Measurements from ENCODE around the gene BAIAP2. TPM values are rescaled to one million over a fixed set of nuclear protein-coding genes. Genes with fewer than 3 reads are reported as not detected.

Gene BAIAP2
- 48.7 TPM for total RNA-seq

- DNase-seq (ENCODE audit: low spot score) = peak; percentile 97
Observed at GRCh38 chr17:81034779-81035520, at the start of gene BAIAP2. BAIAP2 (plus strand) TSS chr17:81035151; CDS start chr17:81035255, 104 bp downstream.

GRCh38 chr17:80986046-80986445 lies 48.9 kb upstream of the BAIAP2 start:
- no peak for DNase-seq (ENCODE audit: low spot score)

GRCh38 chr17:80986816-80987475 lies 48.0 kb upstream of the BAIAP2 start:
- DNase-seq (ENCODE audit: low spot score) = no peak

GRCh38 chr17:80987941-80988461 lies 47.0 kb upstream of the BAIAP2 start:
- DNase-seq (ENCODE audit: low spot score) = no peak

GRCh38 chr17:80989586-80989913 lies 45.4 kb upstream of the BAIAP2 start:
- DNase-seq (ENCODE audit: low spot score) = no peak

GRCh38 chr17:80990921-80991644 lies 43.9 kb upstream of the BAIAP2 start:
- no peak for DNase-seq (ENCODE audit: low spot score)

GRCh38 chr17:80991645-80992076 lies 43.3 kb upstream of the BAIAP2 start, which contains the start of gene CHMP6:
CHMP6 (plus strand) TSS chr17:80991841; CDS start chr17:80991919, 78 bp downstream.
- no peak for DNase-seq (ENCODE audit: low spot score)

GRCh38 chr17:80992077-80992947 lies 42.6 kb upstream of the BAIAP2 start:
- no peak for DNase-seq (ENCODE audit: low spot score)

- no peak for DNase-seq (ENCODE audit: low spot score)
Observed at GRCh38 chr17:80992948-80993624, 41.9 kb upstream of the BAIAP2 start.

- no peak for DNase-seq (ENCODE audit: low spot score)
Observed at GRCh38 chr17:80995131-80995530, 39.8 kb upstream of the BAIAP2 start.

GRCh38 chr17:80996422-80997305 lies 38.3 kb upstream of the BAIAP2 start:
- no peak for DNase-seq (ENCODE audit: low spot score)

GRCh38 chr17:80997424-80998117 lies 37.4 kb upstream of the BAIAP2 start:
- no peak for DNase-seq (ENCODE audit: low spot score)

- no peak for DNase-seq (ENCODE audit: low spot score)
Observed at GRCh38 chr17:80998118-80998747, 36.7 kb upstream of the BAIAP2 start.

- DNase-seq (ENCODE audit: low spot score) = no peak
Observed at GRCh38 chr17:80998748-80999535, 36.0 kb upstream of the BAIAP2 start.

GRCh38 chr17:80999536-81000333 lies 35.2 kb upstream of the BAIAP2 start:
- no peak for DNase-seq (ENCODE audit: low spot score)

- DNase-seq (ENCODE audit: low spot score) = no peak
Observed at GRCh38 chr17:81000334-81000630, 34.7 kb upstream of the BAIAP2 start.

Data from ureter (tissue), 1 donor.